OCI-LY7 (cell line): ENCODE measurements around the gene CREB5.

Experiments used
- CTCF ChIP-seq: fragments of 200-600 bp; sonication (generic); conservative IDR thresholded peaks from 2 replicates; pipeline ENCODE4 v1.5.1; 2014; ENCODE audit warnings: mild to moderate bottlenecking, antibody characterized with exemption, low read length, moderate library complexity, mixed read lengths
- EZH2phosphoT487 ChIP-seq: fragments of 200-600 bp; sonication (generic); IDR thresholded peaks from 2 replicates; pipeline ENCODE4 v1.6.1; 2018; ENCODE audit warnings: low read depth, borderline replicate concordance, mild to moderate bottlenecking, mixed run types, antibody characterized with exemption, low read length, moderate library complexity, mixed read lengths

- TF ChIP-seq CTCF (no peak), EZH2phosphoT487 (no peak)
These were observed 326.1 kb downstream of the CREB5 start for GRCh38 chr7:28738412-28738811.
